GM15510 (cell line): ENCODE measurements around the gene OLFM3.

Source experiments
- POLR2A ChIP-seq: IDR thresholded peaks from 3 replicates; pipeline ENCODE4 v1.6.1; 2011; ENCODE audit warnings: borderline replicate concordance; ENCODE audit not compliant: insufficient read length; ENCODE audit errors: extremely low read depth

OLFM3 gene

GRCh38 chr1:101914473-101915242 is 82.1 kb downstream of the OLFM3 start:
- no peak for TF ChIP-seq POLR2A

DNA sequence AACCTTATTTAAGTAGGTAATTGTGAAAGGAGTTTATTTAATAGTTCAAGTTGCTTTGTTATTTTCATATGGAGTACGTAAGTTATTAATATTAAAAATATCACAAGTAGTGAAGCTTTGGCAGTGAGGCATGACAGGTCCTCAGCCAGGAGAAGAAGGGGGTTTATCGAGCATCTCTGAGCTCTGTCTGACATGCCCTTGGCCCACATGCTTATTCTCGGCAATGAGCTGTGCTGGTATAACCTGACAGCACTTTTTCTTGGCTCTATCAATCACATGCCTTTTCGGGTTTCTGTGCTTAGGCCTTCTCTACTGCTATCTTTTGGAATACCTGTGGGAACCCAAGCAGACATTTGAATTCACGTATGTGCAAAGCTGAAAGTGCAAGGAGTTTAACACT is 84.8 kb downstream of the OLFM3 start:
- no peak for TF ChIP-seq POLR2A

GRCh38 chr1:101908980-101909379 is 87.7 kb downstream of the OLFM3 start:
- no peak for TF ChIP-seq POLR2A

DNA sequence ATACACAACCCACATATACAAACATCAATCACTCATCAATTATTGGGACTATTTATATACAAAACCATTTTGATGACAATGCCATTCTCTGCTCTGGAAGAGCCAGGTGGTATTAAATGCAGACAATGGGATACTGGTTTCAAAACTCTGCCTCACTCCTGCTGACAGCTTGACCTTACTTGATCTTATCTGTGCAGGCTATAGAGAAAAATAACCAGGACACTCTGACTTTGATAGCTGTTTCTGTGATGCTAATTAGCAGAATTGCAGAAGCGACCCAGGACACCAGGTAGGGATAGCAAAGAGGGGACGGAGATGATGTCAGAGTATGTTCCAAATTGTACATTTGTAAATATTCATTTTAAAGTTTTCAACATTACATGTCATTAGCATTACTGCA is 89.5 kb downstream of the OLFM3 start:
- TF ChIP-seq POLR2A, result no peak

GRCh38 chr1:101905283-101905835 is 91.4 kb downstream of the OLFM3 start:
- no peak for TF ChIP-seq POLR2A

GRCh38 chr1:101902199-101902598 is 94.5 kb downstream of the OLFM3 start:
- TF ChIP-seq POLR2A, result no peak

DNA sequence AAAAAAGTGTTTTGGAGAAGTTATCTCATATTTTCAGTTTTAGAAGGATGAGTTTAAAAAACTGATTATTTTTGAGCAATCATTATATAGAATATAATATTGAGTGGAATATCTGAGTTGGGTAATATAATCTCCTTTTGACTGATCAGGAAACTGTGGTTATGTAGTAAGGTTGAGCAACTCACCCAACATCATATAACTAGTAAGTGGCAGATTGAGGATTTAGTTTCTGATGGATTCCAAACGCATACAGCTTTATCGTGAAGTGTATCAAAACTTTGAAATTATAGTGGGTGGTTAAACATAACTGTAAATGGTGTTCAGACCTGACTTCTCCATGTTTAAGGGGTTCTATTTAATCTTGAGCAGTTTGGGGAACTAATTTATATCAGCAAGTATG is 98.6 kb downstream of the OLFM3 start:
- no peak for TF ChIP-seq POLR2A

DNA sequence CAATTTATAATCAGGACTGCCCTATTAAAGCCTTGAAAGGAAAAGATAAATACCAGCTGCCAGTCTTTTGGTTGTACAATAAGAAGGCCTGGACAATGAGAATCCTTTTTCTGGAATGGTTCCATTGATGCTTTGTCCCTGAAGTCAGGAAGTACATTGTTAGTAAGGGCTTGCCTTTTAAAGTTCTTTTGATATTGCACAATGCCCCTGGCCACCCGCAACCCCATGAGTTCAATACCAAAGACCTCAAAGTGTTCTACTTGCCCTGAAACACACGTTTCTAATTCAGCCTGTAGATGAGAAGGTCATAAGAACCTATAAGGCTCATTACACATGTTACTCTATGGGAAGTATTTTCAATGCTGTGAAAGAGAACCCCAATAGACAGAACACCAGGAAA is 112.1 kb downstream of the OLFM3 start:
- no peak for TF ChIP-seq POLR2A

DNA sequence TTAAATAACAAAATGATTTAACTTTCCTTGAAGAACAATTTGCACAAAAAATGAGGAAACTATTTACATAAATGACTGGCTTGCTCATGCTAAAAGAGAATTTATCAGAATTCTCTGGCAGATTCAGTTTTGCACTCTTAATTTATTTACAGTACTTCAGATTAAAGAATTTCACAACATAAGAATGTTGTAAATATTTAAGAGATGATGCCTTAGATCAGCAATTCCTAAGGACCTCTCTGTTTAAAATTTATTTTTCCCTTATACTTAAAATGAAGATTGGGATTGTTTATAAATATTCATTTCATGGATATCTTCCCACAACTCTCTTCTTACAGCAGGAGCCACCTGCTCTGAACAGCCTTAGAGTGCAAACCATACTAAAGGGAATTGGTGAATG is 120.8 kb downstream of the OLFM3 start:
- TF ChIP-seq POLR2A, result no peak

GRCh38 chr1:101873672-101874071 is 123.1 kb downstream of the OLFM3 start:
- no peak for TF ChIP-seq POLR2A

- TF ChIP-seq POLR2A, result no peak
Measured at GRCh38 chr1:101859941-101860340, 136.8 kb downstream of the OLFM3 start.

DNA sequence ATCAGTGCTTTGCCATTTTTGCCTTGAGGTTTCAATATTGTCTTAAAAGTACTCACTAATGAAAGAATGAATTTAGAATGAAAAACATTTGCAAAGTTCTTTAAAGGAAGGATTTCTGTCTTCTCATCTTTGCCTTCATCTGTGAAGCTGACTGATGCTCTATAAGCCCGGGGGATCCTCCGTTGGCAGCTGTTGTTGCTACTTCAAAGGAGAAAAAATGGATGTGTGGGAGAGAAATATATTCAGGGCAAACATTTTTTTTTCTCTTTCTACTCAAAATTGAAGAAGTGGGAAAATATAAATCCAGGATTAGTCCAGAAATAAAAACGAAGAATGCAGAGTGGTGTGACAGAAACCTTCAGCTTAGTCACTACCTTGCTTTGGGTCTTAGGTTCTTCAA is 142.5 kb downstream of the OLFM3 start:
- TF ChIP-seq POLR2A, result no peak

DNA sequence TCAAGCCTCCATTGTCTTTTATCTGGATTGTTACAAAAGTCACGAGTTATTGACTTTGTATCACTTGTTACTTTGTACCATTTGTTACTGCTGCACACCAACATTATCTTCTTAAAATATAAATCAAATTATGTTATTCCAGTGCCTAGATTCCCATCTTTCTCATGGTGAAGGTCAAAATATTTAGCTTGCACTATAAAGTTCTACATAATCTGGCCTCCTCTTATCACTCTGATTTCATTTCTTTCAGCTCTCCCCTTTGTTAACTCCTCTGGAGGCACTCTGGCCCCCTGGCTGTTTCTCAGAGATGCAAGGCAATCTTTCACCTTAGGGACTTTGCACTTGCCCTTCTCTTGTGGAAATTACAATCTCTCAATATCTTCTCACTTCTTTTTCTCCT is 143.8 kb downstream of the OLFM3 start:
- no peak for TF ChIP-seq POLR2A

DNA sequence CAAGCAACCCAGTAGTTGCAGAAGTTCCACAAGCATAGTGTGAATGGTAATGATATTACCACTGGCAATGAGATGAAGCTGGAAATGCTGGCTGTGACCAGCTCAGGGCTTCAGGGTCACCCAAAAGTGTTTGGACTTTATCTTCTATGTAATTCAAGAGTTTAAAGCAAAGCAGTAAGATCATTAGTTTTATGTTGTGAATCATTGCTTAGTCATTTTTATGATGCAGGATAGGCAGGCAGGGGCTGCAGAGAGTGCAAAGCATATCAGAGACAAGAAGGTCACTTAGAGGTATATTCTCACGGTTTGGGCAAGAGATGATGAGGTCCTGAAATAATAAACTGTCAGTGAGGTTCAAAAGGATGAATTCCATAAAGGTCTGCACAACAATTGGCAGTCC is 147.4 kb downstream of the OLFM3 start:
- no peak for TF ChIP-seq POLR2A

DNA sequence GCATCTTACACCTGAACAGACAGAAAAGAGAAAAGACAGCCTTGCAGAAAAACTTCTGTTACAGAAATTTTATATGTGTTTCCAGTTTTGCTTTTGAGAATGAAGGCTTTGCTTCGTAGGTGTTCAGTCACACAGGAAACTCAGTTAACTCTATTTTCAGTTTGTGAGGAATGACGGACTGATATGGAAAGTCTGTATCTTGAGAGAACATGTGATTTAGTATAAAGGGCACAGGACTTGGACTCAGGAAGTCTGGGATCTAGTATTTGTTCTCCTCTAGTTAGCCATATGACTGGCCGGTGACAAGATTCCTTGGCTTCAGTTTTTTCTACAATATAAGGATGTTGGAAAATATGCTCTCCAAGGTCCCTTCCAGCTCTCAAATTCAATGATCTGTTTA is 149.1 kb downstream of the OLFM3 start:
- no peak for TF ChIP-seq POLR2A

- TF ChIP-seq POLR2A, result no peak
Measured at GRCh38 chr1:101846820-101847219, 149.9 kb downstream of the OLFM3 start.
